EH (cell line): ENCODE data around the gene SPPL2A.
A peak's percentile ranks its signal among the peaks of the same experiment; 100 is the strongest.
"Not testable (repeated sequence)": the region's sequence is repeated elsewhere in the genome, so short reads cannot be mapped to it uniquely, and the experiment has no call there.

Experiments used
- DNase-seq: peaks from one replicate; pipeline ENCODE4 v3.0.0-alpha.2; 2015; ENCODE audit warnings: low read depth

Gene SPPL2A, protein sequence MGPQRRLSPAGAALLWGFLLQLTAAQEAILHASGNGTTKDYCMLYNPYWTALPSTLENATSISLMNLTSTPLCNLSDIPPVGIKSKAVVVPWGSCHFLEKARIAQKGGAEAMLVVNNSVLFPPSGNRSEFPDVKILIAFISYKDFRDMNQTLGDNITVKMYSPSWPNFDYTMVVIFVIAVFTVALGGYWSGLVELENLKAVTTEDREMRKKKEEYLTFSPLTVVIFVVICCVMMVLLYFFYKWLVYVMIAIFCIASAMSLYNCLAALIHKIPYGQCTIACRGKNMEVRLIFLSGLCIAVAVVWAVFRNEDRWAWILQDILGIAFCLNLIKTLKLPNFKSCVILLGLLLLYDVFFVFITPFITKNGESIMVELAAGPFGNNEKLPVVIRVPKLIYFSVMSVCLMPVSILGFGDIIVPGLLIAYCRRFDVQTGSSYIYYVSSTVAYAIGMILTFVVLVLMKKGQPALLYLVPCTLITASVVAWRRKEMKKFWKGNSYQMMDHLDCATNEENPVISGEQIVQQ

DNA sequence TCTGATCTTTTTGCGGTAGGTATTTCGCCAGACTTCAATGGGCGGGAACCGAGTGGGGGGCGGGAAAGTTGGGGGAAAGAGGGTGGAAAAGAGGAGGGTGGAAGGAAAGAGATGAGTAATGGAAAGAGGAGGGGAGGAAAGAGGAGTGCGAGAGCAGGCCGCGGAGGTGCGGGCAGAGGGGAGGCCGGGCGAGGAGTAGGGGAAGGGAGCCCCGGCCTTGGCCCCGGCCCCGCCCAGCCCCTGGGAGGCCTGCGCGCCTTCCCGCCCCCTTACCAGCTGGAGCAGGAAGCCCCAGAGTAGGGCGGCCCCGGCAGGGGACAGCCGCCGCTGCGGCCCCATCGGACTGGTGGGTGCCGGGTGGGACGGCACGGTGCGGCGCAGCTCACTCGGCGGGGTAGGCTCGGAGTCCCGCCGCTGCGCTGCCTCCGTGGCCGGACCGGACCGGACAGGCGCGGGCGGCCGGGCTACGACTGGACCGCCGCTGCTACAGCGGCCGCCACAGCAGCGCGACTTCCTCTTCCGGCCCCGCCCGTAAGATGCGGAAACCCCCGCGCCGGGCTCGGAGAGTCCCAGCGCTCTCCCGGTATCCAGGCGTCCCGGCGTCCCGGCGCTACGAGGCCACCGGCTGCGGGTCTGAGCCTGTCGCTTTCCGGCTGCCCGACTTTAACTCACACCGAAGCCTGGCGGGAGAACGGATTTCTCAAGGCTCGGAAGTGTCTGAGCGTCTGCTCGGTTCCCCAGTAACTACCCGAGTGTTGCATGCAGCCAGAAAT is at the start of gene SPPL2A:
TSS of gene SPPL2A (minus strand) at position 512 of the 773 bp plus-strand sequence. CDS start at position 339, 173 bp downstream.
- DNase-seq: peak; percentile 92

GRCh38 chr15:50814634-50815033 is 49.1 kb upstream of the SPPL2A start:
- no peak for DNase-seq

- DNase-seq: no peak
Observed at GRCh38 chr15:50813865-50814264, 48.4 kb upstream of the SPPL2A start.

GRCh38 chr15:50813089-50813488 is 47.6 kb upstream of the SPPL2A start:
- DNase-seq: no peak

DNA sequence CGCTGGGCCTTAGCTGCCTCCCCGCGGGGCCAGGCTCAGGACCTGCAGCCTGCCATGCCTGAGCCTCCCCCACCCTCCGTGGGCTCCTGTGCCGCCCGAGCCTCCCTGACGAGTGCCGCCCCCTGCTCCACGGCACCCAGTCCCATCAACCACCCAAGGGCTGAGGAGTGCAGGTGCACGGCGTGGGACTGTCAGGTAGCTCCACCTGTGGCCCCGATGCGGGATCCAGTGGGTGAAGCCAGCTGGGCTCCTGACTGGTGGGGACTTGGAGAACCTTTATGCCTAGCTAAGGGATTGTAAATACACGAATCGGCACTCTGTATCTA is 46.6 kb upstream of the SPPL2A start:
- DNase-seq: not testable (repeated sequence)

DNA sequence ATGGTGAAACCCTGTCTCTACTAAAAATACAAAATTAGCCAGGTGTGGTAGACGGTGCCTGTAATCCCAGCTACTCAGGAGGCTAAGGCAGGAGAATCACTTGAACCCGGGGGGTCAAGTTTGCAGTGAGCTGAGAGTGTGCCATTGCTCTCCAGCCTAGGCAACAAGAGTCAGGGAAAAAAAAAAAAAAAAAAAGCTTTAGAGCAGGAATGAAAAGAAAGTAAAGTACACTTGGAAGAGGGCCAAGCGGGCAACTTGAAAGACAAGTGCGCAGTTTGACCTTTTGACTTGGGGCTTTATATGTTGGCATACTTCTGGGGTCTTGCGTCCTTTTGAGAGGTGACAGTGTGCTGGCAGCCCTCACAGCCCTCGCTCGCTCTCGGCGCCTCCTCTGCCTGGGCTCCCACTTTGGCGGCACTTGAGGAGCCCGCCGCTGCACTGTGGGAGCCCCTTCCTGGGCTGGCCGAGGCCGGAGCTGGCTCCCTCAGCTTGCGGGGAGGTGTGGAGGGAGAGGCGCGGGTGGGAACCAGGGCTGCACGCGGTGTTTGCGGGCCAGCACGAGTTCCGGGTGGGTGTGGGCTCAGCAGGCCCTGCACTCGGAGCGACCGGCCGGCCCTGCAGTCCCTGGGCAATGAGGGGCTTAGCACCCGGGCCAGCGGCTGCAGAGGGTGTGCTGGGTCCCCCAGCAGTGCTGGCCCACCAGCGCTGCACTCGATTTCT is 46.1 kb upstream of the SPPL2A start:
- not testable (repeated sequence) for DNase-seq

DNA sequence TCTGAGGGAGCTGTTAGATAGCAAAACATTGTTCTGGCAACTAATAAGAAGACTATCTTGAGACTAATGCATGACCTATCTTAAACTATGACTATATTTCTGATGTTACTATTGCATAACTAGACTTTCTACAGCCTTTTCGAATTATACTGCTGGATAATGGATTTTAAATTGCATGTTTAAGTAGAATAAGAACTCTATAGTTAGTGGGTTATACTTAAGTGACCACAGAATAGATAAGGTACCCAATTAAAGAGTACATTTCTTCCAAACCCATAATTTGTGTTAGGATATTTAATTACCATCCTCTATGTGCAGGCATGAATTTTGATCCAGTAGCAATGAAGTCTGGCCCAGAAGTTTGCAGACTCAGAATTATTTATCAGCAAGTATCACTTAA is 44.6 kb upstream of the SPPL2A start:
- DNase-seq: no peak

DNA sequence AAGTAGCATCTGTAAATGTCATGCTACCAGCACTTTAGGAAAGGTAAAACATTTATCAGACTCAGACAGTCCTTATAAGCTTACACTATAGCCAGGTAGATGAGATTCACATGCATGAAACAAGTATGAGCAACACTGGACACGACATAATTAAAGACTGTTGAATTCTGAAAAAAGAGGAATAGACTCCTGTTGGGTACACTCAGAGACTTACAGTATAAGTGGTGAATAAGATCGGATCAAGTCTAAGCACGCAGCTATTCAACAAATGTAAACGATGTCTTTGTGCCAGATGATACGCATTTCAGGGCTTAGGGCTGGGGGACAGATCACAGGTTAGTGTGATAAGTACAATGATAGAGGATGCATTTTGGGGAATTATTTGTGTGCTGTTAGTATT is 43.2 kb upstream of the SPPL2A start:
- no peak for DNase-seq

- DNase-seq: no peak
Observed at GRCh38 chr15:50803479-50804180, 38.1 kb upstream of the SPPL2A start.

- no peak for DNase-seq
Observed at GRCh38 chr15:50800715-50801114, 35.2 kb upstream of the SPPL2A start.

GRCh38 chr15:50798684-50799083 is 33.2 kb upstream of the SPPL2A start:
- peak; percentile 10 for DNase-seq

GRCh38 chr15:50797926-50798325 is 32.4 kb upstream of the SPPL2A start:
- no peak for DNase-seq

- DNase-seq: no peak
Observed at GRCh38 chr15:50791486-50791885, 26.0 kb upstream of the SPPL2A start.

- no peak for DNase-seq
Observed at GRCh38 chr15:50790778-50791453, 25.4 kb upstream of the SPPL2A start.

GRCh38 chr15:50786871-50787270 is 21.4 kb upstream of the SPPL2A start:
- DNase-seq: peak; percentile 19

GRCh38 chr15:50786438-50786837 is 20.9 kb upstream of the SPPL2A start:
- DNase-seq: no peak

- no peak for DNase-seq
Observed at GRCh38 chr15:50783895-50784294, 18.4 kb upstream of the SPPL2A start.

DNA sequence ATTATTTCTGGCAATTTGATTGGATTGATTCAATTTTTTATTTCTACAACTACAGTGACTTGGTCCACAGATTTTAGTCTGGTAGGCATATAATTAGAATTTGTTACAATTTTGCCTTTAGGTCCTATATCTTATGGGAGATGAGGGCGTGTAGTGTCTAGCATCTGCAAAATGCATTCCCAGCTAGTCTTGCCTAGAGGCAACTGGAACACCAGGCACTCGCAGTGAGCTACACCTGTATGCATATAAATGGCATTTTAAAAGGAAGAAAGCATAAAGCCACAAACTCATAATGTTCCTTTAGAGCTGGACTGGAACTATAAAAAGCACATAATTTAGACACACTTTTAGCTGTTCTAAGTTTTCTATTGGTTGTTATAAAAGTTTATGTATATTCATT is 17.9 kb upstream of the SPPL2A start:
- DNase-seq: no peak

DNA sequence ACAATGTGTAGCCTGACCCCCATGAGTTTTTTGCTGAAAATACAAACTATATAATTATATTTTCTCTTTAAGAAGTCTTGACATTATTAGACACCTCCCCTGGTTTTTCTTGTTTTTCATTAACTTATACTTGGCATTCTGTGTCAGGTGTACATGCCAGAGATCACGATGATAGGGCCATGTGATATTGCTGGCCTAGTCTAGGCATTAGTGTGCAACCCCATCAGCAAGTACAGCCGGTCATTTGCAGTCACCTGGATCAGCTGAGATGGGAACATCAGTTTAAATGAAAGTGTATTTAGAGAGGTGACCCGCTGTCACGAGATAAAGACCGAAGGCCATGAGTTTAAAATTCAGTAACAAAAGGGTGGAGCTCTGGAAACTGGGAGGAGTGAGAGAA is 12.6 kb upstream of the SPPL2A start:
- no peak for DNase-seq

GRCh38 chr15:50777042-50777441 is 11.5 kb upstream of the SPPL2A start:
- no peak for DNase-seq

DNA sequence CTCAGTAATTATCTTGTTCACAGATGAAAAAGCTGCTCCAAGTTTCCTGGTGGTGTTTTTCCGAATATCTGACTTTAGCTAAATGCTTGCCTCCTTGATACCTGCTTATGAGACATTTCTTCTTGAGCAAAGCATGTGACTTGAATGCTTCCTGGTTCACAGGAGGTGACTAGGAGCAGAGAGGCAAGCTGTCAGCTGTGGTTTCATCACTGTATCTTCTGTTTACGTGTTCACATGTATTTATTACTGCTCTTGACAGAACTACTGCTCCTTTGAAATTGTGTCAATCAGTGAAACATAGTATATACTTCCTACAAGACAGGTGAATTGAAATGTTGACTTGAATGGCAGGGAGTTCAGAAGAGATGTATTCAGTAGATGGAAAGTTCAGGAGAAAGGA is 8.9 kb upstream of the SPPL2A start:
- no peak for DNase-seq
